GM19438 (cell line): Measurements from ENCODE around the gene ALPP.

ENCODE experiments used
- ATAC-seq: cut with Tn5 transposase; IDR thresholded peaks from one replicate; pipeline ENCODE4 v1.9.1; 2021; ENCODE audit warnings: low read depth; ENCODE audit not compliant: unreplicated experiment

The ALPP gene

DNA sequence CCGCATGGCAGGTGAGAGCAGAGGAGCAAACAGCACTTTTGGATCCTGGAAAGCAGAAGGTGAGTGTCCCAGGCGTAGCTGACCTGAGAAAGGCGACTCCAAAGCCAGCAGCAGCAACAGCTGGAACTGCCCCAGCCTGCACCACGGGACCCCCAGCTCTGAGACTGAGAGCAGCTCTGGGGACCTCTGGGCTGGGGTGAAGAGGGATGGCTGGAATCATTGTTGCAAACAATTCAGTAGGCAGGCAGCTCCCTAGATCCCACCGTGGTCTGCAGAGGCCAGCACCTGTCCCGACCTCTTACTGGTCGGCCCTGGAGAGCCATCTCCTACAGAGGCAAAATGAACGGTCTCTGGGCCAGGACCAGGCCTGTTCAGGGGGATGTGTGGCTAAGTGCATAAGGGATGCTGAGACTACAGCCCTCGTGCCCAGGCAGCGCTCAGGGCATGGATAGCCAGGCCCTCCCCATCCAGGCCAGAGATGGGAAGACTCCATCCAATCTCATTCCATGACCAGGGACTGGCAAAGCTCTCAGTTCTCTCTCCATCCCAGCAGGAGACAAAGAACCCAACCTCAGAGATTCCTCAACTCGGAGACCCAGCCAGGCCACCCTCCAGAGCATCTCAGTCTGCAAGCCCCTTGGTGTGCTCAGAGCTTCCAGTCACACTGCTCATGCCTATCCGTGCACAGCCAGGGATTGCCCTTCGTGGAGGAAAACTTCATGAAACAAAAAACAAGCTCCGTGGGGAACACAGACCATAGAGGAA lies 38.2 kb upstream of the ALPP start:
- no peak for ATAC-seq

DNA sequence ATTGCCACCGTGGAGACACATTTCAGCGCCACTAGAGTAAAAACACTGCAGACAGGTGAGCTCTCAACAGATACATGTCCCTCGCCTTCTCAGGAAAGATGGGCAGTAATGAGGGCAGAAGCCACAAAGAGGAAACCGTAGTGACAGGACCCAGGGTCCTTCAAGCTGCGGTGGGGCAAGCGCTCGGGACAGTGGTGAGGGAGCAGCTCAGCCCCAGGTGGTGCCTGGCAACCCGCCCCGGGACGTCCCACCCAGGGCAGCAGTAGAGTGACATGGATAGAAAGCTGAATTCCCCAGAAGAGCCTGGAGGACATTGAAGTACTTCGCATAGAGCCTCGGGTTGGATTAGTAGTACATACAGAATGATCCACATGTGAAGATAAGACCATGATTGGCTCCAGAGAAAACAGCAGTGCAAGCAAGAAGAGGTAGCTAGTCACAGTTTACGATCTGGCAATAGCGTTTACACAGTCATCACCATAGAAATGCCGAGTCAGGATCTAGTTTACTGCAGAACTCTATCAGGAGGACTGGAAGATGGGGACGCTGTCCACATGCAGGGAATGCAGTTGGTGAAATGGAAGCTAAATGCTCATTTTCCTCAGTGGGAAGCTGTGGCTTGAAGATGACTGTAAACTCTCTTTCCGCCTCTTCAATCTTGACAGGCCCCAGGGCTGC lies 37.4 kb upstream of the ALPP start:
- no peak for ATAC-seq

GRCh38 chr2:232341739-232342126 lies 36.8 kb upstream of the ALPP start:
- no peak for ATAC-seq

GRCh38 chr2:232342635-232343565 lies 35.7 kb upstream of the ALPP start:
- ATAC-seq = no peak

GRCh38 chr2:232343821-232344220 lies 34.7 kb upstream of the ALPP start:
- no peak for ATAC-seq

DNA sequence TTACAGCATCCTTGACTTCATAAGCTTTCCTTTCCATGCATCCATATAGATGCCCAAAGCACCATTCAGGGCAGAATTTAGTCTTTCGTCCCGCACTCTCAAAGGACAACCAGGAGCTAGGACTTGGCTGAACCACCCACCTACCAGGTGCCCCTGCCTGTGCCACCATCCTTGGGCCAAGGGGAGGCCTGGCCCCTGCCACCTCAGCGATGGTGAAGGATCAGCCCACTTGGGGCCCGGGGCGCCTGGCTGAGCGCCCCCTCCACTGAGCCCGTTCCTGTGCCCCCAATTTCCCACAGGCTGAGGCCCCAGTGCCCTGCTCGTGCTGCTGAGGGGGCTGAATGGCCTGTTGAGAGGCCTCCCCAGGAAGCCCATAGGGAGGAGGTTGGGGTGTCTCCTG lies 33.3 kb upstream of the ALPP start:
- ATAC-seq = no peak

DNA sequence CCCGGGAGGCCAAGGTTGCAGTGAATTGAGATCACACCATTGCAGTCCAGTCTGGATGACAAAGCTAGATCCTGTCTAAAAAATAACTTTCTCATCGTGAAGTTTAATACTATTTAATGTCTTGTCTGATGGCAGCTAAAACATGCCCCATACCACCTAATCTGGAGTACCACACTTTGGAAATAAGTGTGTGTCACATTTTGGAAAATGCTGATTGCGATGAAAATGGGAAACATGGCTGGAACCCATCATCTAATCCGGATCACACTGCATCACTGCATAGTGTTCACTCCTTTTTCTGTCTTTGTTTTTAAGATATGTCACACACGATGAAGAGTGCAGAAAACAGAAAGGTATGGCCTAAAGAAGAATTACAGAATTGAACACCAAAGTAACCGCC lies 31.2 kb upstream of the ALPP start:
- ATAC-seq = no peak

GRCh38 chr2:232348936-232349335 lies 29.6 kb upstream of the ALPP start:
- no peak for ATAC-seq

- no peak for ATAC-seq
Measured at GRCh38 chr2:232349546-232349945, 29.0 kb upstream of the ALPP start.

- ATAC-seq = no peak
Measured at GRCh38 chr2:232349946-232350635, 28.5 kb upstream of the ALPP start.

DNA sequence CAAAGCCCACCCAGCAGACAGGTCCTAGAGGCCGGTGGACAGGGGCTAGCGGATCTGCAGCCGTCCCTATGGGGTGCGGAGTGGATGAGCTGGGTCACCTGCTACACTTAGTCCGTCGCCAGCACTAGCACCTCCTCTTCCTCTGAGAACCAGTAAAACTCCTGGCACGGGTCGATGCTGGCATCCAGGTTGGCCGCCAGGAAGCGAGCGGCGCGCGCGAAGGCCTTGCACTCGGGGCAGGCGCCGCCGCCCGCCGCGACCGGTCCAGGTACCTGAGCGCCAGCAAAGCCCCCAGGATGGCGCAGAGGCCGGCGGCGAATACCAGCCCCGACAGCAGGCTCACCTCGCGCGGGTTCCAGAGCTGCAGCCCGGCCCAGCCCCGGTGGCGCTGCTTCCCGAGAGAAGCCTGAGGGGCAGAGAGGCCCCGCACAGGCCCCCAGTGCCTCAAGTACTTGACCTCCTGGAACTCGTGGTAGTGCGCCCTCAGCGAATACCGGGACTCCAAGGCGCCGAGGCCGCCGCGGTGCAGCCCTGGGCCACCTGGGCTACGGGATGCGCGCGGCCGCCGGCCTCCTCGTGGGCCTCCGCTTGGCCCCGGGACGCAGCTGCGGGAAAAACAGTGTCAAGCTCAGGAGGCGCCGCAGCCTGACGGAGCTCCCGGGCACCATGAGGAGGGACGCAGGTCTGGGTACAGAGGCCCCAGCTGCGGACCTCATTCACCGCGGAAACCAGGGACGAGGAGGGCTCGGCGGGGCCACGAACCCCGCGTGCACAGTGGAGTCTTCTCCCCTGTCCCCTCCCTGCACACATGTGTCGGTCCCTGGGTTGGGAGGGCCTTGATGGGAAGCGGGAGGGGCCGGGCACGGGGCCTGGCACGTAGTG lies 27.5 kb upstream of the ALPP start:
- ATAC-seq = no peak

GRCh38 chr2:232351686-232352510 lies 26.7 kb upstream of the ALPP start:
- ATAC-seq = no peak

DNA sequence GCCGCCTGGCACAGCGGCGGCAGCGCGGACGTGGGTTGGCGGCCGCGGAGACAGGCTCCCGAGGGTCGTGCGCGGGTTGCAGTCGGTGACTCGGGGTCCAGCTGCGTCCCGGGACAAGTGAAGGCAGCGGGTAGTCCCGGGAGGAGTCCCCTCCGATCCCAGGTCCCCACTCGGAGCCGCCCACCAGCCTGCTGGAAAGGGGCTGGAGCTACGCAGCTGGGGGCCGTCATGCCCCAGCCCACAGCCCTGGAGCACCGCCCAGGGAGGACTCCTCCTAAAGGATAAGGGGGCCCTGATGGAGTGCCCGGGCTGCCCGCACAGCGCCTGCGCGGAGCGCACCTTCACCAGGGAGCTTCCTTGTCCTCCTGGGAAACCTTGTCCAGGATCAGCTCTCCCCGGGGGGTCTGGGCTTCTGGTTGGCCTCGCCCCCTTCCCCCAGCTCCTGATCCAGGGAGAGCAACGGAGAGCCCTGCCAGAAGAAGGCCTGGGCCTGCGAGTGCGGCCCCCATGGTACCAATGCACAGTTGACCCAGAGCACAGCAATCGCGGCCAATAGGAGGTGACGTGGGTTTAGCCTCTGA lies 25.9 kb upstream of the ALPP start:
- no peak for ATAC-seq

DNA sequence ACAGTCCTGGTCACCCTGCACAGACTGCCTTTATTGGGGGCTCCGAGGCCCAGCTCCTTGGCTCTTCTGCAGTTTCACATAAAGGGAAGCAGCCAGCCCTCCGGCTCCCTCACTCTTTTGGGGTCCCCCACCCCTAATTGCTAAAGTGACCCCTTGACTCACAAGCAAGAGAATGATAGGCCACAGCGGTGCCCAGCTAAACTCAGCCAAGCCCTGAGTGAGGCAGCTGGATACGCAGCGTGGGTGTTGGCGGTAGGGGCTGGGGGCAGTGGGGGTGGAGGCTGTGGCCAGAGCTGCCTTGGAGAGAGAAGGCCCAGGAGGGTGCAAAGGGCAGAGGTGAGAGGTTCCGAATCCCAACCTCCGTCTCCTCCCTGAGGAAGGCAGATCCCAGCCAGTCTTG lies 25.5 kb upstream of the ALPP start:
- no peak for ATAC-seq

- ATAC-seq = no peak
Measured at GRCh38 chr2:232353660-232354059, 24.9 kb upstream of the ALPP start.

DNA sequence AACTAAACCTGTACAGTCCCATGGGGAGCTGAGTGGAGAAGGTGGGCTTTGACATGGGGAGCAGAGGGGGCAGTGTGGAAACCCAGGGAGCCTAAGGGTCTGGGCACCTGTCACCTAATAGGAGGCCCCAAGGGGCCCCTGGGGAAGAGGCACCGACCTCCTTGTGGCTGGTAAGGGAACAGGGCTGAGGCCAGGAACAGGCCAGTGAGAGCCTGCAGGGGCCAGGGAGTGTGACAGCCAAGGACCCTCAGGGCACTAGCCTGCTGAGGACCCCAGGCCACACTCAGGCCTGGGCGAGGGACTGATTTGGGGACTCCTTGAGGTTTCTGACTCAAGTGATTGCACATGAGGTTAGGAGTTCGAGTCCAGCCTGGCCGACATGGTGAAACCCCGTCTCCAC lies 24.5 kb upstream of the ALPP start:
- no peak for ATAC-seq

- ATAC-seq = no peak
Measured at GRCh38 chr2:232361646-232362045, 16.9 kb upstream of the ALPP start.

DNA sequence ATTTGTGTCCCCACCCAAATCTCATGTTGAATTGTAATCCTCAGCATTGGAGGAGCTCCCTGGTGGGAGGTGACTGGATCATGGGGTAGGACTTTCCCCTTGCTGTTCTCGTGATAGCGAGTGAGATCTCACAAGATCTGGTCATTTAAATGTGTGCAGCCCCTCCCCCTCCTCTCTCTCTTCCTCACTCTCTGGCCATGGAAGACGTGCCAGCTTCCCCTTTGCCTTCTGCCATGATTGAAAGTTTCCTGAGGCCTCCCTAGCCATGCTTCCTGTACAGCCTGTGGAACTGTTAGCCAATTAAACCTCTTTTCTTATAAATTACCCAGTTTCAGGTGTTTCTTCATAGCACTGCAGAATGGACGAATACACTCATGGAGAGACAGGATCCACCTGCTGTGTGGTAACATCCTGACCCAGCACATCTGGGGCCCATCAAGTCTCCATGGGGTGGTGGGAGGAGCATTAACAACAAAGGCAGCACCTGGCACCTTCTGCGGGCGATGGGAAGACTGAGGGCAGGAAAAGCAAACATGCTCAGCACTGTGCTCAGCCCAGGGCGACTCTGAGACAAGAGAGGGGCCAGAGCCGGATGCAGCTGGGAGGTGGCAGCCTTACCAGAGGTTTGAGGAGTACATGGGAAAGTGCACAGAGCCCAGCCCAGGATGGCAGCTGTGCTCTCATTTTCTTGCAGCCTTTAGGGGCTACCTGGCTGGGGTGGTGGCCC lies 16.2 kb upstream of the ALPP start:
- ATAC-seq = no peak
